HepG2 (cell line): Measurements from ENCODE around the gene CPLX3. TPM values are rescaled to one million over a fixed set of nuclear protein-coding genes. Genes with fewer than 3 reads are reported as not detected.

Experiments used
- ATAC-seq: fragments of 200-7000 bp; cut with Tn5 transposase; 3 replicates; pipeline ENCODE4 v1.9.1; 2020; ENCODE audit warnings: mild to moderate bottlenecking, moderate library complexity
- BruUV-seq: library from RNA; stranded (reverse); fragments of 400-500 nt; replicated peaks from 2 replicates; lab custom pipeline; 2021; lab: Mats Ljungman, UMichigan
- CTCF ChIA-PET: fragments of 300-600 bp; formaldehyde crosslinking; extraction: SDS; loops from one replicate; lab custom pipeline; 2021; ENCODE audit warnings: low total read pairs, inconsistent platforms, low intra/inter-chr PET ratio; lab: Yijun Ruan, JAX
- POLR2A ChIA-PET: fragments of 350-600 bp; sonication (Branson Sonifier 250); formaldehyde crosslinking; loops from one replicate; lab custom pipeline; 2020; ENCODE audit warnings: antibody characterized with exemption, inconsistent platforms; lab: Yijun Ruan, JAX
- DNase-seq: peaks from one replicate; pipeline ENCODE4 v3.0.0-alpha.2; 2015; ENCODE audit warnings: low spot score
- FAIRE-seq: peaks from 3 replicates; lab custom pipeline; 2011; peaks lifted over from hg19 to GRCh38; lab: Jason Lieb, UNC
- H2AFZ ChIP-seq: one replicate; pipeline ENCODE4 v1.6.1; 2011; ENCODE audit warnings: low read length, inconsistent platforms
- H3K27ac ChIP-seq: fragments of 300-600 bp; 3 replicates; pipeline ENCODE4 v1.8.0; 2011; ENCODE audit warnings: mixed run types, mild to moderate bottlenecking, mixed read lengths, low read length, inconsistent platforms; ENCODE audit not compliant: insufficient read depth; ENCODE audit errors: extremely low read length
- H3K27me3 ChIP-seq, 2 experiments: fragments of 200-600 bp in 1 of 2; 2 replicates in 1 of 2; 3 replicates in 1 of 2; pipeline versions ENCODE4 v1.6.0 to v1.8.0; 2011; ENCODE audit warnings: low read length in 2 of 2, mild to moderate bottlenecking in 2 of 2, moderate library complexity in 2 of 2, inconsistent platforms in 1 of 2; ENCODE audit not compliant: insufficient read depth in 2 of 2, control insufficient read depth in 1 of 2
- H3K36me3 ChIP-seq, 2 experiments: fragments of 200-600 bp in 1 of 2; replicated peaks in 1 of 2; 2 replicates in 1 of 2; 3 replicates in 1 of 2; pipeline versions ENCODE4 v1.5.1 to v1.8.0; 2011; ENCODE audit warnings: low read length in 2 of 2, inconsistent platforms in 1 of 2; ENCODE audit not compliant: insufficient read depth in 2 of 2, control insufficient read depth in 1 of 2
- H3K4me1 ChIP-seq: 2 replicates; pipeline ENCODE4 v1.5.1; 2012; ENCODE audit warnings: low read length, inconsistent platforms; ENCODE audit not compliant: insufficient read depth
- H3K4me2 ChIP-seq: 2 replicates; pipeline ENCODE4 v1.6.0; 2011; ENCODE audit warnings: low read depth, low read length, inconsistent platforms
- H3K4me3 ChIP-seq, 3 experiments: fragments of 200-600 bp in 1 of 3; sonication (generic), shearing (Covaris generic) in 1 of 3; replicated peaks in 1 of 3; 2 replicates each; pipeline ENCODE4 v1.5.1; 2011 to 2016; ENCODE audit warnings: low read length in 3 of 3, inconsistent platforms in 2 of 3, low read depth in 2 of 3, mild to moderate bottlenecking in 2 of 3, control low read depth in 1 of 3, mixed read lengths in 1 of 3; ENCODE audit not compliant: insufficient read depth in 1 of 3
- H3K79me2 ChIP-seq: one replicate; pipeline ENCODE4 v1.6.1; 2011; ENCODE audit warnings: low read length, inconsistent platforms; ENCODE audit not compliant: insufficient read depth
- H3K9ac ChIP-seq: 2 replicates; pipeline ENCODE4 v1.6.0; 2011; ENCODE audit warnings: mild to moderate bottlenecking, low read depth, low read length, inconsistent platforms; ENCODE audit not compliant: insufficient read depth
- H3K9me3 ChIP-seq: 2 replicates; pipeline ENCODE4 v1.5.1; 2012; ENCODE audit warnings: mild to moderate bottlenecking, low read length
- H4K20me1 ChIP-seq: 2 replicates; pipeline ENCODE4 v1.6.0; 2011; ENCODE audit warnings: inconsistent platforms, mild to moderate bottlenecking, low read length, moderate library complexity; ENCODE audit not compliant: insufficient read depth
- ASH2L ChIP-seq: fragments of 300-600, 200-600 bp; sonication (generic); IDR thresholded peaks from 2 replicates; pipeline ENCODE4 v1.7.0; 2017; ENCODE audit warnings: low read depth, mild to moderate bottlenecking, moderate library complexity, mixed read lengths, low read length; ENCODE audit not compliant: insufficient read length
- ATAD3A ChIP-seq: sonication (generic); formaldehyde crosslinking; IDR thresholded peaks from 2 replicates; pipeline ENCODE4 v1.4.0; 2020; ENCODE audit warnings: missing genetic modification reagents
- ERF ChIP-seq: IDR thresholded peaks from 2 replicates; pipeline ENCODE4 v1.6.1; 2018; ENCODE audit warnings: missing biosample characterization, missing genetic modification reagents
- HNF4G ChIP-seq, 2 experiments: sonication (generic) in 1 of 2; formaldehyde crosslinking in 1 of 2; IDR thresholded peaks; 2 replicates each; pipeline versions ENCODE4 v1.4.0 to v1.6.1; 2011 to 2020; ENCODE audit warnings: borderline replicate concordance in 2 of 2, low read depth in 2 of 2, mild to moderate bottlenecking in 2 of 2, low read length in 1 of 2, missing genetic modification reagents in 1 of 2, moderate library complexity in 1 of 2
- HNRNPLL ChIP-seq: fragments of 200-400 bp; formaldehyde crosslinking; IDR thresholded peaks from 2 replicates; pipeline ENCODE4 v1.6.1; 2017; ENCODE audit warnings: mild to moderate bottlenecking, low read depth, low read length; ENCODE audit not compliant: poor library complexity, severe bottlenecking
- KMT2A ChIP-seq: sonication (generic); formaldehyde crosslinking; IDR thresholded peaks from 2 replicates; pipeline ENCODE4 v1.4.0; 2020; ENCODE audit warnings: missing genetic modification reagents
- NFRKB ChIP-seq: fragments of 450-650 bp; IDR thresholded peaks from 2 replicates; pipeline ENCODE4 v1.6.1; 2017
- NONO ChIP-seq, 2 experiments: fragments of 450-650 bp in 1 of 2; sonication (generic) in 1 of 2; formaldehyde crosslinking in 1 of 2; IDR thresholded peaks in 1 of 2; conservative IDR thresholded peaks in 1 of 2; 2 replicates each; pipeline versions ENCODE4 v1.6.1 to v1.8.0; 2017 to 2022; ENCODE audit warnings: mild to moderate bottlenecking in 1 of 2, missing genetic modification reagents in 1 of 2, moderate library complexity in 1 of 2
- PCBP1 ChIP-seq: fragments of 200-400 bp; formaldehyde crosslinking; IDR thresholded peaks from 2 replicates; pipeline ENCODE4 v1.6.1; 2017; ENCODE audit warnings: mild to moderate bottlenecking, low read depth, low read length, borderline replicate concordance
- POLR2G ChIP-seq: fragments of 200-400 bp; formaldehyde crosslinking; IDR thresholded peaks from 2 replicates; pipeline ENCODE4 v1.6.1; 2018; ENCODE audit warnings: mild to moderate bottlenecking, low read depth, low read length, moderate library complexity
- TEAD2 ChIP-seq: sonication (generic); formaldehyde crosslinking; IDR thresholded peaks from 2 replicates; pipeline ENCODE4 v1.9.0; 2021; ENCODE audit warnings: missing genetic modification reagents
- ZNF101 ChIP-seq: sonication (generic); formaldehyde crosslinking; IDR thresholded peaks from 2 replicates; pipeline ENCODE4 v1.4.0; 2020; ENCODE audit warnings: mild to moderate bottlenecking, low read depth, missing genetic modification reagents, borderline replicate concordance
- ZNF510 ChIP-seq: sonication (generic); formaldehyde crosslinking; IDR thresholded peaks from 2 replicates; pipeline ENCODE4 v1.4.0; 2020; ENCODE audit warnings: low read depth, mild to moderate bottlenecking, missing genetic modification reagents
- ZSCAN12 ChIP-seq: sonication (generic); formaldehyde crosslinking; IDR thresholded peaks from 2 replicates; pipeline ENCODE4 v1.9.0; 2021; ENCODE audit warnings: mild to moderate bottlenecking, missing genetic modification reagents
- WGBS: methylation state at CpG from one replicate; pipeline ENCODE4 v1.1.6; 2017; ENCODE audit warnings: low lambda C conversion rate; 5-methylcytosine and 5-hydroxymethylcytosine counted together
- in situ Hi-C: cut with HindIII; loops from 2 replicates; pipeline ENCODE4 v1.10.0; 2017; ENCODE audit warnings: low pct_unique_long_range_greater_than_20kb; ENCODE audit not compliant: extremely low pct_ligation_motif_present
- intact Hi-C: fragments of 100-400 bp; cut with micrococcal nuclease; formaldehyde crosslinking; loops from one replicate; pipeline ENCODE4 v1.10.0; 2022; ENCODE audit not compliant: unreplicated experiment
- polyA plus RNA-seq, 8 experiments: library from polyadenylated mRNA; depleted of rRNA in 3 of 8; stranded (reverse) in 7 of 8; unstranded in 1 of 8; fragments of >200 nt; fragmentation: Illumina TruSeq in 4 of 8; extraction: Trizol in 4 of 8; gene quantifications; 2 replicates each; pipeline versions ENCODE4 v1.2.1 to v1.2.3, GENCODE V29; 2011 to 2016; ENCODE audit warnings: low read depth in 4 of 8, missing spikeins in 1 of 8, mixed read lengths in 1 of 8; ENCODE audit not compliant: insufficient read depth in 1 of 8
- total RNA-seq, 5 experiments: library from RNA; depleted of rRNA; stranded (reverse); fragments of >200 nt; fragmentation: Illumina TruSeq; extraction: Trizol; gene quantifications; 2 replicates each; pipeline ENCODE4 v1.2.3, GENCODE V29; 2016; ENCODE audit warnings: low read depth in 1 of 5
- TF ChIP-seq, protein P1 (sequence below): sonication (generic); formaldehyde crosslinking; IDR thresholded peaks from 2 replicates; pipeline ENCODE4 v1.4.0; 2020; ENCODE audit warnings: missing genetic modification reagents
- TF ChIP-seq, protein P2 (sequence below): sonication (generic); formaldehyde crosslinking; IDR thresholded peaks from 2 replicates; pipeline ENCODE4 v1.4.0; 2020; ENCODE audit warnings: missing genetic modification reagents
- TF ChIP-seq, protein P3 (sequence below): sonication (generic); formaldehyde crosslinking; IDR thresholded peaks from 2 replicates; pipeline ENCODE4 v1.8.0; 2022; ENCODE audit warnings: mild to moderate bottlenecking, missing genetic modification reagents, borderline replicate concordance

CPLX3 gene
- total and polyA plus RNA-seq, 2 of the 13 experiments (the other 11 are each of a cell fraction or from before 2014, with no cell fraction given), result not detected

DNA sequence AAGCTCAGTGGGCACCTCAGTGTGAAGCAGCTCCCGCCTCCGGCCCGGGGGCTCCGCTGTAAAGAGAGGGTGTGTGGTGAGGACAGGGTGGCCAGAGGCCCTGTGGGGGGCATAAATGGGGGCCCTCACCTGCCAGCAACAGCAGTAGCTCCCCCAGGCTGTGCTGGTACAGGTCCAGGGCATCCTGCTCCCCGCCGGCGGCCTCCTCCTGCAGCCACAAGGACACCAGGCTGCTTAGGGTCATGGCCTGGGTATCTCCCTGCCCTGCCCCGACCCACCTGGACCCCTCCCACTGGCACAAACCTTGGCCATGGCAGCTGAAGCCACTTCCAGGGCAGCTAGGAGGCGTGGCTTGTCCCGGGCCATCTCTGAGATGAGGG is 11.7 kb downstream of the CPLX3 start (continued):
- TF ChIP-seq, protein P1, sequence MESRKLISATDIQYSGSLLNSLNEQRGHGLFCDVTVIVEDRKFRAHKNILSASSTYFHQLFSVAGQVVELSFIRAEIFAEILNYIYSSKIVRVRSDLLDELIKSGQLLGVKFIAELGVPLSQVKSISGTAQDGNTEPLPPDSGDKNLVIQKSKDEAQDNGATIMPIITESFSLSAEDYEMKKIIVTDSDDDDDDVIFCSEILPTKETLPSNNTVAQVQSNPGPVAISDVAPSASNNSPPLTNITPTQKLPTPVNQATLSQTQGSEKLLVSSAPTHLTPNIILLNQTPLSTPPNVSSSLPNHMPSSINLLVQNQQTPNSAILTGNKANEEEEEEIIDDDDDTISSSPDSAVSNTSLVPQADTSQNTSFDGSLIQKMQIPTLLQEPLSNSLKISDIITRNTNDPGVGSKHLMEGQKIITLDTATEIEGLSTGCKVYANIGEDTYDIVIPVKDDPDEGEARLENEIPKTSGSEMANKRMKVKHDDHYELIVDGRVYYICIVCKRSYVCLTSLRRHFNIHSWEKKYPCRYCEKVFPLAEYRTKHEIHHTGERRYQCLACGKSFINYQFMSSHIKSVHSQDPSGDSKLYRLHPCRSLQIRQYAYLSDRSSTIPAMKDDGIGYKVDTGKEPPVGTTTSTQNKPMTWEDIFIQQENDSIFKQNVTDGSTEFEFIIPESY (CRISPR knock-in tag), result no peak
- no peak for TF ChIP-seq ERF (CRISPR knock-in tag)

DNA sequence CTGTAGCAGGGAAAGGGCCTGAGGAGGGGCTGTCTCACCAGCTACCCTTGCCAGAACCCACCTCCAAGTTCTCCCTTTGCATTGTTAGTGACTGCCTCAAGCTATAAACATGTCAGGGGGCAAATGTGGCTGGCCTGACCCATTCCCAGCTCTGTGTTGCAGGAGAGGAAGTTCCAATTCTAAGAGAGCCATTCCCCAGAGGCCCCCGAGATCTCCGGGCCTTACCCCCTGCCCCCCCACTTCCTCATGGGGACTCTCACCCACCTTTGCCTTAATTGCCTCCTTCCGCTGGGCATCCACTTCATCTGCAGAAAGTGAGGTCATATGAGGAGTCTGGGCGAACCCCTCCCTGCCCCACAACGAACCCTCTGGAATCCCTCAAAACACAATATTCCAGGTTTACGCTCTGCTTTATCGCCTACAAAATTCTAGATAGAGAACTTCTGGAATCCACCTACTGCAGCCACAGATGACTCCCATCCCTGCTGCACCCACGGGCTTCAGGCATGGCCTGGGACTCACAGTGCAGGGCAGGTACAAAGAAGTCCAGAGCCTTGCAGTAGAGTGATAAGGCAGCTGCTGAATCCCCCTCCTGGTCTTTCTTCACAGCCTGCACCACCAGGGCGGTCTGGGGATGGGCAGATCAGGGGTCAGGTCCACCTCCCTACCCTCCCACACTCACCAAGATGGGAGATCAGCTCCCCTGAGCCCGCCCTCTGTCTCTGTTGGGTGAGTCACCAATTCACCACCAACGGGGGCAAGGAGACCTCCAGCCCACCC is 12.5 kb downstream of the CPLX3 start:
- Histone ChIP-seq H3K9ac (no peak overlapping the region), H3K27ac (no peak overlapping the region), H3K4me2 (no peak overlapping the region), H3K27me3 (no peaks in the 10 kb centered on the region), H3K4me3 (no peak overlapping the region), H3K79me2 (no peaks in the 10 kb centered on the region), H3K4me1 (peaks cover 24% of the 10 kb centered on the region), H4K20me1 (no peaks in the 10 kb centered on the region), H2AFZ (no peak overlapping the region), H3K36me3 (peaks cover 3 to 4% of the 10 kb centered on the region in 2 experiments; a peak in 2 of 5 replicates), H3K9me3 (no peaks in the 10 kb centered on the region)
- ATAC-seq, result no peak
- 91% methylated on average over 11 of the region's 11 CpGs for whole genome bisulfite sequencing
- ChIA-PET CTCF (no interaction called here), POLR2A (no interaction called here)
- intact Hi-C loops (no loop called here), in situ Hi-C loops (no loop called here)
- DNase-seq, result no peak
- no peak for FAIRE-seq
- BruUV-seq, result no TSS peak
- TF ChIP-seq ASH2L (no peak), HNRNPLL (no peak), ZNF101 (CRISPR knock-in tag) (no peak), TEAD2 (CRISPR knock-in tag) (no peak), ATAD3A (CRISPR knock-in tag) (no peak), KMT2A (CRISPR knock-in tag) (no peak), PCBP1 (no peak), NFRKB (no peak), POLR2G (no peak), HNF4G (IDR thresholded peaks at IDR 0.05; ENCODE audit: borderline replicate concordance, low read depth, low read length) (no peak), HNF4G (CRISPR knock-in tag; IDR thresholded peaks at IDR 0.05; ENCODE audit: borderline replicate concordance, low read depth) (no peak), ZSCAN12 (CRISPR knock-in tag) (no peak), NONO (IDR thresholded peaks at IDR 0.05) (no peak), NONO (CRISPR knock-in tag; conservative IDR thresholded peaks at IDR 0.05) (no peak), ZNF510 (CRISPR knock-in tag) (no peak)
- TF ChIP-seq, protein P2, sequence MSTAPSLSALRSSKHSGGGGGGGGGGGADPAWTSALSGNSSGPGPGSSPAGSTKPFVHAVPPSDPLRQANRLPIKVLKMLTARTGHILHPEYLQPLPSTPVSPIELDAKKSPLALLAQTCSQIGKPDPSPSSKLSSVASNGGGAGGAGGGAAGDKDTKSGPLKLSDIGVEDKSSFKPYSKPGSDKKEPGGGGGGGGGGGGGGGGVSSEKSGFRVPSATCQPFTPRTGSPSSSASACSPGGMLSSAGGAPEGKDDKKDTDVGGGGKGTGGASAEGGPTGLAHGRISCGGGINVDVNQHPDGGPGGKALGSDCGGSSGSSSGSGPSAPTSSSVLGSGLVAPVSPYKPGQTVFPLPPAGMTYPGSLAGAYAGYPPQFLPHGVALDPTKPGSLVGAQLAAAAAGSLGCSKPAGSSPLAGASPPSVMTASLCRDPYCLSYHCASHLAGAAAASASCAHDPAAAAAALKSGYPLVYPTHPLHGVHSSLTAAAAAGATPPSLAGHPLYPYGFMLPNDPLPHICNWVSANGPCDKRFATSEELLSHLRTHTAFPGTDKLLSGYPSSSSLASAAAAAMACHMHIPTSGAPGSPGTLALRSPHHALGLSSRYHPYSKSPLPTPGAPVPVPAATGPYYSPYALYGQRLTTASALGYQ (CRISPR knock-in tag), result no peak
- TF ChIP-seq, protein P3, sequence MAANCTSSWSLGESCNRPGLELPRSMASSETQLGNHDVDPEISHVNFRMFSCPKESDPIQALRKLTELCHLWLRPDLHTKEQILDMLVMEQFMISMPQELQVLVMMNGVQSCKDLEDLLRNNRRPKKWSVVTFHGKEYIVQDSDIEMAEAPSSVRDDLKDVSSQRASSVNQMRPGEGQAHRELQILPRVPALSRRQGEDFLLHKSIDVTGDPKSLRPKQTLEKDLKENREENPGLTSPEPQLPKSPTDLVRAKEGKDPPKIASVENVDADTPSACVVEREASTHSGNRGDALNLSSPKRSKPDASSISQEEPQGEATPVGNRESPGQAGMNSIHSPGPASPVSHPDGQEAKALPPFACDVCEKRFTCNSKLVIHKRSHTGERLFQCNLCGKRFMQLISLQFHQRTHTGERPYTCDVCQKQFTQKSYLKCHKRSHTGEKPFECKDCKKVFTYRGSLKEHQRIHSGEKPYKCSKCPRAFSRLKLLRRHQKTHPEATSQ (CRISPR knock-in tag), result no peak
